Muscle layer of colon (tissue), 2 donors: Measurements from ENCODE around the gene C2CD4C.
"Not testable (repeated sequence)": the region's sequence is repeated elsewhere in the genome, so short reads cannot be mapped to it uniquely, and the experiment has no call there.

ENCODE experiments used
- H3K27ac ChIP-seq: one replicate; pipeline ENCODE4 v1.7.0; 2013; ENCODE audit warnings: low read depth, mild to moderate bottlenecking, low read length, moderate library complexity
- H3K27me3 ChIP-seq, 2 donors: one replicate each; pipeline ENCODE4 v1.7.0; 2013; ENCODE audit warnings: low read length in 2 of 2, mild to moderate bottlenecking in 2 of 2; ENCODE audit not compliant: insufficient read depth in 2 of 2, control insufficient read depth in 1 of 2
- H3K36me3 ChIP-seq: one replicate; pipeline ENCODE4 v1.7.0; 2013; ENCODE audit warnings: mild to moderate bottlenecking, low read length; ENCODE audit not compliant: insufficient read depth
- H3K4me1 ChIP-seq: one replicate; pipeline ENCODE4 v1.7.0; 2013; ENCODE audit warnings: mild to moderate bottlenecking, low read length; ENCODE audit not compliant: insufficient read depth
- H3K4me3 ChIP-seq, 2 donors: one replicate each; pipeline ENCODE4 v1.7.0; 2013; ENCODE audit warnings: low read length in 2 of 2, low read depth in 1 of 2, mild to moderate bottlenecking in 1 of 2, moderate library complexity in 1 of 2
- H3K9ac ChIP-seq: one replicate; pipeline ENCODE4 v1.7.0; 2013; ENCODE audit warnings: low read length
- H3K9me3 ChIP-seq: one replicate; pipeline ENCODE4 v1.7.0; 2013; ENCODE audit warnings: mild to moderate bottlenecking, low read length
- donor health status: abdominal sarcoma.
- donor health status: Adenocarcinoma of cecum.

Gene C2CD4C

GRCh38 chr19:366951-367350, 42.0 kb downstream of the C2CD4C start:
- Histone ChIP-seq H3K9me3 (no peaks in the 10 kb centered on the region), H3K4me3 (no peak overlapping the region), H3K36me3 (no peaks in the 10 kb centered on the region), H3K9ac (no peak overlapping the region), H3K4me1 (no peaks in the 10 kb centered on the region), H3K27me3 (peaks cover 0 to 3% of the 10 kb centered on the region in 2 donors), H3K27ac (no peak overlapping the region)

- H3K9me3 ChIP-seq: no peaks in the 10 kb centered on the region
- H3K4me1 ChIP-seq: no peaks in the 10 kb centered on the region
- H3K36me3 ChIP-seq: no peaks in the 10 kb centered on the region
- H3K27ac ChIP-seq: no peak overlapping the region
- no peak overlapping the region for H3K4me3 ChIP-seq
- H3K9ac ChIP-seq: no peak overlapping the region
- peaks cover 0 to 3% of the 10 kb centered on the region in 2 donors for H3K27me3 ChIP-seq
These were observed 42.7 kb downstream of the C2CD4C start for GRCh38 chr19:366205-366783.

- H3K9ac ChIP-seq: no peak overlapping the region
- no peaks in the 10 kb centered on the region for H3K4me1 ChIP-seq
- no peak overlapping the region for H3K27ac ChIP-seq
- peaks cover 0 to 3% of the 10 kb centered on the region in 2 donors for H3K27me3 ChIP-seq
- H3K4me3 ChIP-seq: no peak overlapping the region
- no peaks in the 10 kb centered on the region for H3K9me3 ChIP-seq
- no peaks in the 10 kb centered on the region for H3K36me3 ChIP-seq
These were observed 44.3 kb downstream of the C2CD4C start for GRCh38 chr19:364496-365287.

DNA sequence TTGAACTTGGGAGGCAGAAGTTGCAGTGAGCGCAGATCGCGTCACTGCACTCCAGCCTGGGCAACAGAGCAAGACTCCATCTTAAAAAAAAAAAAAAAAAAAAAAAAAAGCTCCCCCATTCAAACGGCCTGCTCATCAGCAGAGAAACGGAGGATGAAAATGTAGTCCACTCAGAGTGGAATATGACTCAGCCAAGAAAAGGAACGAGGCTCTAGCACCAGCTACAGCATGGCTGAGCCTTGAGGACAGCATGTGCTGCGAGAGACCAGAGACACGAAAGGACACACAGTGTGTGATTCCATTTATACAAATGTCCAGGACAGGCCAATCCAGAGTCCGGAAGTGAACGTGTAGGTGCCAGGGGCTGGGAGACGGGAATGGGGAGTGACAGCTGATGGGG, 46.3 kb downstream of the C2CD4C start:
- Histone ChIP-seq H3K4me1 (no peaks in the 10 kb centered on the region), H3K36me3 (no peaks in the 10 kb centered on the region), H3K27ac (no peak overlapping the region), H3K4me3 (no peak overlapping the region), H3K9me3 (no peaks in the 10 kb centered on the region), H3K27me3 (peaks cover 0 to 3% of the 10 kb centered on the region in 2 donors), H3K9ac (no peak overlapping the region)

- Histone ChIP-seq H3K4me3 (no peak overlapping the region), H3K9ac (no peak overlapping the region), H3K27ac (no peak overlapping the region), H3K27me3 (peaks cover 0 to 3% of the 10 kb centered on the region in 2 donors), H3K36me3 (no peaks in the 10 kb centered on the region), H3K4me1 (no peaks in the 10 kb centered on the region), H3K9me3 (no peaks in the 10 kb centered on the region)
These were observed 46.8 kb downstream of the C2CD4C start for GRCh38 chr19:362154-362553.

GRCh38 chr19:359653-359925, 49.4 kb downstream of the C2CD4C start:
- Histone ChIP-seq H3K9me3 (no peaks in the 10 kb centered on the region), H3K9ac (no peak overlapping the region), H3K4me1 (no peaks in the 10 kb centered on the region), H3K36me3 (no peaks in the 10 kb centered on the region), H3K4me3 (no peak overlapping the region), H3K27ac (no peak overlapping the region), H3K27me3 (peaks cover 0 to 3% of the 10 kb centered on the region in 2 donors)

- H3K36me3 ChIP-seq, H3K27ac ChIP-seq, H3K9me3 ChIP-seq, H3K4me3 ChIP-seq, H3K27me3 ChIP-seq, H3K4me1 ChIP-seq, H3K9ac ChIP-seq: not testable (repeated sequence)
These were observed 53.4 kb downstream of the C2CD4C start for GRCh38 chr19:355536-355935.
